Loucy (cell line): ENCODE data around the gene DIP2A.

Source experiments
- CTCF ChIP-seq: fragments of 200-600 bp; sonication (generic); conservative IDR thresholded peaks from 2 replicates; pipeline ENCODE4 v1.5.1; 2014; ENCODE audit warnings: mild to moderate bottlenecking, antibody characterized with exemption, low read length
- EZH2phosphoT487 ChIP-seq: fragments of 200-600 bp; IDR thresholded peaks from 2 replicates; pipeline ENCODE4 v1.6.1; 2018; ENCODE audit warnings: antibody characterized with exemption, mild to moderate bottlenecking, moderate library complexity, borderline replicate concordance

- no peak for TF ChIP-seq CTCF
- no peak for TF ChIP-seq EZH2phosphoT487
These were observed 114.2 kb downstream of the DIP2A start for GRCh38 chr21:46572850-46573249.
